IPS DF 6.9 (cell line): ENCODE data around the gene SAP30.

Experiments used
- DNase-seq: peaks from one replicate; pipeline ENCODE4 v3.0.0-alpha.2; 2013; ENCODE audit warnings: low read depth, low spot score
- H3K27ac ChIP-seq: one replicate; pipeline ENCODE4 v1.5.1; 2013; ENCODE audit warnings: low read length, control low read depth
- H3K27me3 ChIP-seq: 2 replicates; pipeline ENCODE4 v1.6.1; 2013; ENCODE audit warnings: mild to moderate bottlenecking, low read length; ENCODE audit not compliant: control insufficient read depth, insufficient read depth
- H3K36me3 ChIP-seq: 2 replicates; pipeline ENCODE4 v1.6.1; 2013; ENCODE audit warnings: low read length; ENCODE audit not compliant: control insufficient read depth, insufficient read depth
- H3K4me1 ChIP-seq: 2 replicates; pipeline ENCODE4 v1.6.1; 2013; ENCODE audit warnings: low read length; ENCODE audit not compliant: control insufficient read depth, insufficient read depth
- H3K4me3 ChIP-seq: 2 replicates; pipeline ENCODE4 v1.5.1; 2013; ENCODE audit warnings: mild to moderate bottlenecking, low read length
- H3K9me3 ChIP-seq: 2 replicates; pipeline ENCODE4 v1.6.1; 2013; ENCODE audit warnings: low read length, inconsistent platforms; ENCODE audit not compliant: control insufficient read depth, insufficient read depth
- WGBS: extraction: QIAGEN DNeasy Blood & Tissue Kit; methylation state at CpG from one replicate; pipeline ENCODE4 v1.1.7; 2013; ENCODE audit warnings: mixed read lengths, missing lambda C conversion rate; ENCODE audit not compliant: insufficient read length, insufficient coverage; 5-methylcytosine and 5-hydroxymethylcytosine counted together

The SAP30 gene

DNA sequence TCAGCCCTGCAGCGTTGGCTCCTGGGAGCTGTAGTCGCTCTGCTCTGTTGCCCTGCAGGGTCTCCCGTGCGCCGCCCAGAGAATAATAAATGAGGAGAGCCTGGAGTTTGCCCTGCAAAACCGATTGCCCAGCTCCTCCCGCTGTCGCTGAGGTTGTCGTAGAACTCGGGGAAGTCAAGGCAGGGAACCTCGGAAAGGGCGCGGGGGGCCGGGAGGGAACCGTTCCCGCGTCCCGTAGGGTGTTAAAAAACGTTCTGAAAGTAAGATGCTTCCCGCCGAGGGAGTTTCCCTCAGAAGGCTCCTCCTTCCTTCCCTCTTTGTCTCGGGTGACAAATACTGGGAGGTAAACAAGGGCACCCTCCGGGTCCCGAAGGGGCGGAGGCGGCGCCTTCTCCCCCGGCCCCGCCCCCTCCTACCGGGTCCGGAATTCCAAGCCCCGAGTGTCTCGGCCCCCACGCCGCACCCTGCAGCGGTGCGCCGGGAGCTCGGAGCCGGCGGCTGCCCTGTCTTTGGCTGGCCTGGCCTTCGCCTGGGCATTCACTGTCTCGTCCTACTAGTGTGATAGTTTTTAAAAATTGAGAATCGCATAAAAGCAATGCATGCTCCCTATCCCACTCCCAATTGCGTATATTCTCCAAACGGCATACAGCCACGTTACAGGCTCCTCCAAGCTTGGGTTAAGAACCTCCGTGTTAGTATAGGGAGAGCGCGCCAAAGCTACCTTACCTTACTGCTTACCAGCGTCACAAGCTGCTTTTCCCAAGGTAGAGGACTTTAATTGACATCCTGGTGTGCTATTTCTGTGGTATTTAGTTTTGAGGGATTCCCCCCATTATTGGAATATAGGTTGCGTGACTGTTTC is 35.6 kb upstream of the SAP30 start:
- H3K4me3 ChIP-seq: peak overlapping the region; percentile 56; the same call in 1 of the 2 replicates
- no peaks in the 10 kb centered on the region for H3K9me3 ChIP-seq
- DNase-seq: peak; percentile 73
- H3K27ac ChIP-seq: no peak overlapping the region
- no CpG with 5 or more reads among the region's 52 CpGs for WGBS
- H3K36me3 ChIP-seq: peaks cover 4% of the 10 kb centered on the region; the same call in 1 of the 2 replicates
- no peaks in the 10 kb centered on the region for H3K27me3 ChIP-seq
- H3K4me1 ChIP-seq: no peaks in the 10 kb centered on the region

DNA sequence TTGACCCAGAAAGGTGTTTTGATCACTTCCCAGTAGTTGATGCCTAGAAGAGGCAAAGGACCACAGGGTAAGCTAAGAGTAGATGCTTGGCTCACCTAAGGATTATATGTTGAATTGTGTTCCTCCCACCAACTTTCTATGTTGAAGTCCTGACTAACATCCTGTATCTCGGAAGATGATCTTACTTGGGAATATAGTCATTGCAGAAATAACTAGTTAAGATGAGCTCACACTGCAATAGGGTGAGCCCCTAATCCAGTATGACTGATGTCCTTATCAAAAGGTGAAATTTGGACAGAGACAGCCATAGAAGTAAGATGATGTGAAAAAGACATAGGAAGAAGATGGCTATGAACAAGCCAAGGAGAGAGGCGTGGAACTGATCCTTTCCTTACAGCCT is 33.3 kb upstream of the SAP30 start:
- Histone ChIP-seq H3K36me3 (peaks cover 4% of the 10 kb centered on the region; the same call in 1 of the 2 replicates), H3K9me3 (no peaks in the 10 kb centered on the region), H3K27ac (no peak overlapping the region), H3K4me1 (no peaks in the 10 kb centered on the region), H3K27me3 (no peaks in the 10 kb centered on the region), H3K4me3 (no peak overlapping the region)
- no peak for DNase-seq
- no CpG with 5 or more reads among the region's 2 CpGs for WGBS

DNA sequence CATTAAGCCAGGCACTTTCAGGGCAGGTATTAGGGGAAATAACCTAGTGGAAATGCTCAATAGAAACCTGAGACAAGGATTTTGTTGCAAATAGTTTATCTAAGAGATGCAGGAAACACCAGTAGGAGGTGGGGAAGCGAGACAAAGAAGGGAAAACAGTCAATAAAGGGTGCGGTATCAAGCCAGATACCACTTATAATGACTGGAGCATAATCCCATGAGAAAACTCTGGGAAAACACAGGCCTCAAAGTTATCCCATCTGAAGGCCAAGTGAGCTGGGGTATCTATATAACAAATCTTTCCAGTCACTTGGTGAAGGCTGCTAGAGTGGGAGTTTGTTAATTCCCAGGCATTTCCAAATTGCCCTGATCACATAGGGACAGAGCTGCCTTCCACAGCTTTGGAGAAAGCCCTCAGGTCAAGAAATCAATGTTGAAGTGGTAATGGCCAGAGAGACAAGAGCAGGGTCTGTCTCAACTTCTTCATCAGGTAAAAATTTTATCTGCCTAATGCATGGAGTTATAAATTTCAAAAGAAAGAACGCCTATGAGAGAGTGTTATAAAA is 26.8 kb upstream of the SAP30 start:
- no peak overlapping the region for H3K27ac ChIP-seq
- no peak overlapping the region for H3K4me3 ChIP-seq
- no peaks in the 10 kb centered on the region; the same call in 1 of the 2 replicates for H3K4me1 ChIP-seq
- no peaks in the 10 kb centered on the region for H3K27me3 ChIP-seq
- H3K36me3 ChIP-seq: no peaks in the 10 kb centered on the region
- DNase-seq: no peak
- WGBS: no CpG with 5 or more reads among the region's 3 CpGs
- no peaks in the 10 kb centered on the region for H3K9me3 ChIP-seq

DNA sequence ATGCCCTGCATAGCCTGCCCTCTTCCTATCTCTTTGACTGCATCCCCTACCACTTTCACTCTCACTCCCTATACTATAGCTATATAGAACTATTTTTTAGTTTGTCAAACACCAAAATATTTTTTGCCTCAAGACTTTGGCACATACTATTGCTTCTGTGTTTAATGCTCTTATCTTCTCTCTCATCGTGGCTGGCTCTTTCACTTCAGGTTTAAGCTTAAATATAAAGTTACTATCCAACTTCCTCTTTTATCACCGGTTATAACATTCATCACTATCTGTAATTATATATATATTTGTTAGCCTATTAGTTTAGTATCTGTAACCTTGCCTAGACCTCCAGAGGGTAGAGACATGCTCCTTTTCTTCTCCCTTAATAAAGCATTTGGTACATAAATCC is 25.1 kb upstream of the SAP30 start:
- Histone ChIP-seq H3K36me3 (no peaks in the 10 kb centered on the region), H3K27ac (no peak overlapping the region), H3K9me3 (no peaks in the 10 kb centered on the region), H3K4me1 (no peaks in the 10 kb centered on the region; the same call in 1 of the 2 replicates), H3K27me3 (no peaks in the 10 kb centered on the region), H3K4me3 (no peak overlapping the region)
- WGBS: no CpG with 5 or more reads among the region's 2 CpGs
- DNase-seq: no peak

DNA sequence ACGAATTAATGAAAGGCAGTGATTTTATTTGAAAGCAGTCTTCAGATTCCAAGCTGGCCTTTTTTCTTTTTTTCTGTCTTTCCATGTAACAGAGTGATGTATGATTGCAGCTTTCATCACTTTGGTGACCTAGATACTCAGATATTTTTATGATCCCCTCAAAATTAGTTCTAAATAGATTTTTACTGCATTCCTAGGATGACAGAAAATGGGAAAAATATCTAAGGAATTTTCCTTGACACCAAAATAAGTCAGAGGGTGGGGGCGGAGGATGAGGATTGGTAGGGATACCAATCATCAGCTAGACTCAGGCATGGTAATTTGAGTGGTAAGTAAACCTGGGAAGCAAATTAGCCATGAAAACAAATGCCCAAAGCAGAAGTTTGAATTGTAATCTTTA is 24.7 kb upstream of the SAP30 start:
- no peak for DNase-seq

DNA sequence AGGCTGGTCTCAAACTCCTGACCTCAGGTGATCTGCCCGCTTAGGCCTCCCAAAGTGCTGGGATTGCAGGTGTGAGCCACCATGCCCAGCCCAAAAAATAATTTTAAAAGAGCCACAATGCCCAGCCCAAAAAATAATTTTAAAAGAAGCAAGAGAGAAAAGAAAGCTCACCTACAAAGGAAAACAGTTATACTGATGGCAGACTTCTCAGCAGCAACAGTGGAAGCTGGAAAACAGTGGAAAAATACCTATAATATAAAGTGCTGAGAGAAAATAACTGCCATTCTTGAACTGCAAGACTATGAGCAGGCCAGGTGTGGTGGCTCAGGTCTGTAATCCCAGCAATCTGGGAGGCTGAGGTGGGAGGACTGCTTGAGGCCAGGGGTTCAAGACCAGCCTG is 23.3 kb upstream of the SAP30 start:
- no peaks in the 10 kb centered on the region for H3K27me3 ChIP-seq
- H3K4me1 ChIP-seq: no peaks in the 10 kb centered on the region; the same call in 1 of the 2 replicates
- no peaks in the 10 kb centered on the region for H3K36me3 ChIP-seq
- H3K4me3 ChIP-seq: no peak overlapping the region
- H3K9me3 ChIP-seq: no peaks in the 10 kb centered on the region
- no peak for DNase-seq
- no CpG with 5 or more reads among the region's 1 CpG for WGBS
- no peak overlapping the region for H3K27ac ChIP-seq

More for the DNA sequence above, 24.7 kb upstream of the SAP30 start:
- Histone ChIP-seq H3K9me3 (no peaks in the 10 kb centered on the region), H3K36me3 (no peaks in the 10 kb centered on the region), H3K4me3 (no peak overlapping the region), H3K27me3 (no peaks in the 10 kb centered on the region), H3K4me1 (no peaks in the 10 kb centered on the region; the same call in 1 of the 2 replicates), H3K27ac (no peak overlapping the region)
- WGBS: no CpG with 5 or more reads among the region's 2 CpGs

DNA sequence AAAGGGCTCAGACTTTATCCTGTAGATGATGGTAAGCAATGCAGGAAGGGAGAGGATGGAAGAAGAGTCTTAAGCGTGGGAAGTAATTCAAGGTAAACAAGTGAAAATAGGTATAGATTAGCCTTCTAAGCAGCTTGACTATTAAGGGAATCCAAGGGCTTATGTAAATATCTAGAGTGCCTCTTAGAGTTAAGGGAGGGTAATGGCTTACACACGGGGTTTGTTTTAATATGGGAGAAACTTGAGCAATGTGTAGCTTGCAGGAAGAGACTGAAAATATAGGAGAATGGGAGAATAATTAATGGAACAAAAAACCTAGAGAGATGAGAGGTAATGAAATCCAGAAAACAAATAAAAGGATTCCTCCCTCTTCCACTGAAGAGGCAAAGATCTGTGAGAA is 12.8 kb upstream of the SAP30 start:
- no peak overlapping the region for H3K4me3 ChIP-seq
- no CpG with 5 or more reads among the region's 2 CpGs for WGBS
- H3K36me3 ChIP-seq: no peaks in the 10 kb centered on the region
- DNase-seq: no peak
- H3K27me3 ChIP-seq: no peaks in the 10 kb centered on the region
- no peaks in the 10 kb centered on the region; the same call in 1 of the 2 replicates for H3K4me1 ChIP-seq
- H3K9me3 ChIP-seq: no peaks in the 10 kb centered on the region
- H3K27ac ChIP-seq: no peak overlapping the region

DNA sequence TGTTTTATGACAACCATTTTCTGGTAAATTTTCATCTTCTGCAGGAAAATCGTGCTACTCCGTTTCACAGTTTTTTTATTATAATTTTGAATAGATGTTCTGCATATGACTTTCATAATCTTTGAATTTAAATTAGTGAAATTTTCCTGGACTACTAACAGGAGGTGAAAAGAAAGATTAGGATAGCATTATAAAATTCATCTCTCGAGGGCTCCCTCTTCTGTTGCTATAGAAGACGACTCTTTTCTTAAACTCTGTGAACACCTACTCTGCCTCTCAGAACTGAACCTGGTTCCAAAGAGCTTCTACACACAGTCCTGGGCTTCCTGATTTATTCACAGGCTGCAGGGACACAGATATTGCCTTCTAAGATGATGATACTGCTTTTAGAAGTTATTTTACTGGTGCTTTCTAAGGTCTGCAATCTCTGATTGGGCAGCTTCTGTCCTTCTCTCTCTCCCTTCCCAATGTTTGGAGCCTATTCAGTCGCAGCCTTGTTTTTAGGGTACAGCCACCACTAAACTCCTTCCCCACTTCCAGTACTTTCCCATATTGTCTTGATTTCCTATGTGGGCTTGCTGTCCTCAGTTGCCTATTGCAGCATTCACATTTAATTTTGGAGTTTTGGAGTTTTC is 10.1 kb upstream of the SAP30 start:
- Histone ChIP-seq H3K27ac (no peak overlapping the region), H3K9me3 (no peaks in the 10 kb centered on the region), H3K36me3 (no peaks in the 10 kb centered on the region), H3K4me3 (no peak overlapping the region), H3K4me1 (no peaks in the 10 kb centered on the region; the same call in 1 of the 2 replicates), H3K27me3 (no peaks in the 10 kb centered on the region)
- no peak for DNase-seq
- WGBS: no CpG with 5 or more reads among the region's 5 CpGs

DNA sequence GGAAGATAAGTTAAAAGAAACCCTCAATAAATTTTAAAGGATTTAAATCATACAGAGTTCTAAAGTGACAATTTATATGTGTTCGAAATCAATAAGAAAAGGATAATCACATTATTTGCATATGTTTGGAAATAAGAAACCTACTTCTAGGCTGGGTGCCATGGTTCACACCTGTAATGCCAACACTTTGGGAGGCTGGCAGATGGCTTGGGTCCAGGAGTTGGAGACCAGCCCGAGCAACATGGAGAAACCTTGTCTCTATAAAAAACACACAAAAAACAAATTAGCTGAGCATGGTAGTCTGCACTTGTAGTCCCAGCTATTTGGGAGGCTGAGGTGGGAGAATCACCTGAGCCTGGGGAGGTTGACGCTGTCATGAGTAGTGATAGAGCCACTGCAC is 8.1 kb upstream of the SAP30 start:
- WGBS: no CpG with 5 or more reads among the region's 3 CpGs
- no peak overlapping the region for H3K4me3 ChIP-seq
- H3K36me3 ChIP-seq: no peaks in the 10 kb centered on the region
- no peaks in the 10 kb centered on the region for H3K27me3 ChIP-seq
- H3K4me1 ChIP-seq: no peaks in the 10 kb centered on the region; the same call in 1 of the 2 replicates
- no peaks in the 10 kb centered on the region for H3K9me3 ChIP-seq
- no peak overlapping the region for H3K27ac ChIP-seq
- DNase-seq: no peak

DNA sequence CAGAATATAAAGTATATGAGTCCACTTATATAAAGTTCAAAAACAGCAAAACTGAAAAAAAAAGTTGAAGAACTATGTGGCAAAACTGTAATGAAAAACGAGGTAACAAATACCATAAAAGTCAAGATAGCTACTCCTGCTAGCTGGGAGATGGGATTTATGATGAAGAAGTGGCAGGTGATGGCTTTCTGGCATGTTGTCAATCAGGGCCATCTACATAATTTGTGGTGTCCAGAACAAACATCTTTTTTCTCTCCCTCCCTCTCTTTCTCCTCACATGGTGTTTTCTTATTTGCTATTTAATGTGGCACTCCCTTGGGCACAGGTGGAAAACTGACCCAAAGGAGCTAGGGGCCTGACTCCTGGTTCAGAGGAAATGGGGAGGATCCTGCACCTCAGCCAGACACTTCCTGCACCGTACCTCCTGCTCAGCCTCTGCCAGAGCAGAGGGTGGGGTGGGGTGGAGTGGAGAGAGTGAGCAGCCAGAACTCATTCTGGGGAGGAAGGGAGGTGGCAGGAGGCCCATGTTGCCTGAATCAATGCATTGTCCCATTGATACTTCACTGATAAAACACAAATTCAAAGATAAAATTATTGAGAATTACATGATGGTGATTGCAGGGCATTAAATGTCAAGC is 5.3 kb upstream of the SAP30 start:
- H3K27ac ChIP-seq: no peak overlapping the region
- H3K27me3 ChIP-seq: no peaks in the 10 kb centered on the region
- no peak for DNase-seq
- no peaks in the 10 kb centered on the region for H3K36me3 ChIP-seq
- no peaks in the 10 kb centered on the region; the same call in none of the 2 replicates for H3K4me1 ChIP-seq
- H3K4me3 ChIP-seq: no peak overlapping the region
- H3K9me3 ChIP-seq: no peaks in the 10 kb centered on the region
- no CpG with 5 or more reads among the region's 2 CpGs for WGBS
